A673 (cell line): ENCODE results near the gene RNF151. TPM values are rescaled to one million over a fixed set of nuclear protein-coding genes. Genes with fewer than 3 reads are reported as not detected.
A peak's percentile ranks its signal among the peaks of the same experiment; 100 is the strongest.

ENCODE experiments used
- Bru-seq: library from RNA; stranded (reverse); fragments of 400-500 nt; gene quantifications from one replicate; lab custom pipeline; 2021; lab: Mats Ljungman, UMichigan
- BruChase-seq, 2 experiments: library from RNA; stranded (reverse); fragments of 400-500 nt; gene quantifications; one replicate each; lab custom pipeline; 2021; lab: Mats Ljungman, UMichigan
- BruUV-seq: library from RNA; stranded (reverse); fragments of 400-500 nt; replicated peaks from 2 replicates; lab custom pipeline; 2021; lab: Mats Ljungman, UMichigan
- CTCF ChIA-PET: fragments of 300-600 bp; sonication (Branson Sonifier 250); formaldehyde crosslinking; loops from one replicate; lab custom pipeline; 2022; ENCODE audit warnings: antibody characterized with exemption; lab: Charles Lee
- POLR2A ChIA-PET: fragments of 300-600 bp; sonication (Branson Sonifier 250); formaldehyde crosslinking; loops from one replicate; lab custom pipeline; 2022; ENCODE audit warnings: antibody characterized with exemption; ENCODE audit not compliant: low non-redundant PET; lab: Charles Lee
- DNase-seq: peaks from one replicate; pipeline ENCODE4 v3.0.0-alpha.2; 2015; ENCODE audit warnings: low spot score
- H3K27ac ChIP-seq: fragments of 200-600 bp; sonication (generic); 2 replicates; pipeline ENCODE4 v1.5.1; 2016; ENCODE audit warnings: mixed run types, low read depth, mild to moderate bottlenecking, mixed read lengths, antibody characterized with exemption, low read length; ENCODE audit not compliant: poor library complexity, severe bottlenecking
- H3K27me3 ChIP-seq: fragments of 200-600 bp; sonication (generic); replicated peaks from 2 replicates; pipeline ENCODE4 v1.6.1; 2017; ENCODE audit warnings: mixed run types, low read depth, mild to moderate bottlenecking, mixed read lengths, antibody characterized with exemption, low read length; ENCODE audit not compliant: insufficient read depth, poor library complexity
- H3K36me3 ChIP-seq: fragments of 200-600 bp; sonication (generic); 2 replicates; pipeline ENCODE4 v1.6.1; 2016; ENCODE audit warnings: mixed run types, mild to moderate bottlenecking, mixed read lengths, antibody characterized with exemption, low read length; ENCODE audit not compliant: insufficient read depth, poor library complexity, severe bottlenecking
- H3K4me1 ChIP-seq: fragments of 200-600 bp; sonication (generic); 2 replicates; pipeline ENCODE4 v1.6.1; 2017; ENCODE audit warnings: mixed run types, mild to moderate bottlenecking, mixed read lengths, antibody characterized with exemption, low read length; ENCODE audit not compliant: insufficient read depth, poor library complexity, severe bottlenecking
- H3K4me3 ChIP-seq: fragments of 200-600 bp; sonication (generic); 2 replicates; pipeline ENCODE4 v1.5.1; 2016; ENCODE audit warnings: low read depth, mixed run types, mild to moderate bottlenecking, mixed read lengths, low read length; ENCODE audit not compliant: poor library complexity, severe bottlenecking
- H3K9me3 ChIP-seq: fragments of 200-600 bp; sonication (generic); 2 replicates; pipeline ENCODE4 v1.6.1; 2016; ENCODE audit warnings: mixed run types, low read depth, mild to moderate bottlenecking, mixed read lengths, antibody characterized with exemption, low read length; ENCODE audit not compliant: poor library complexity, severe bottlenecking
- EZH2 ChIP-seq: fragments of 200-600 bp; sonication (generic); IDR thresholded peaks from 2 replicates; pipeline ENCODE4 v1.6.1; 2017; ENCODE audit warnings: borderline replicate concordance, low read depth, mild to moderate bottlenecking, mixed read lengths, antibody characterized with exemption, low read length; ENCODE audit not compliant: poor library complexity, severe bottlenecking
- intact Hi-C: fragments of 100-400 bp; cut with micrococcal nuclease; formaldehyde crosslinking; loops from one replicate; pipeline ENCODE4 v1.10.0; 2022; ENCODE audit not compliant: unreplicated experiment
- long read RNA-seq: library from polyadenylated mRNA; stranded (forward); transcript quantifications from one replicate; pipeline ENCODE4 v2.0.0, GENCODE V29; 2022
- total RNA-seq: library from RNA; stranded (reverse); gene quantifications from 2 replicates; pipeline ENCODE4 v1.2.3, GENCODE V29; 2021
- TF ChIP-seq, protein P1 (sequence below): fragments of 300-800, 200-600 bp; sonication (generic); conservative IDR thresholded peaks from 2 replicates; pipeline ENCODE4 v1.5.1; 2017; ENCODE audit warnings: low read depth, mild to moderate bottlenecking, antibody characterized with exemption, low read length, moderate library complexity, mixed read lengths

Gene RNF151, protein sequence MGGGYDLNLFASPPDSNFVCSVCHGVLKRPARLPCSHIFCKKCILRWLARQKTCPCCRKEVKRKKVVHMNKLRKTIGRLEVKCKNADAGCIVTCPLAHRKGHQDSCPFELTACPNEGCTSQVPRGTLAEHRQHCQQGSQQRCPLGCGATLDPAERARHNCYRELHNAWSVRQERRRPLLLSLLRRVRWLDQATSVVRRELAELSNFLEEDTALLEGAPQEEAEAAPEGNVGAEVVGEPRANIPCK
- not detected in 2 replicates for total RNA-seq
- Bru-seq, nascent RNA = percentile 37 among the genes with signal in this experiment
- not detected for BruChase-seq, experiment 1, labeled RNA remaining after a 2-hour chase
- percentile 21 among the genes with signal in this experiment for BruChase-seq, experiment 2, labeled RNA remaining after a 6-hour chase
- long read RNA-seq, partial matches to known transcripts = 0 of 1 reads
- long read RNA-seq, other reads (novel, unspliced or antisense) = 1 of 1 reads

DNA sequence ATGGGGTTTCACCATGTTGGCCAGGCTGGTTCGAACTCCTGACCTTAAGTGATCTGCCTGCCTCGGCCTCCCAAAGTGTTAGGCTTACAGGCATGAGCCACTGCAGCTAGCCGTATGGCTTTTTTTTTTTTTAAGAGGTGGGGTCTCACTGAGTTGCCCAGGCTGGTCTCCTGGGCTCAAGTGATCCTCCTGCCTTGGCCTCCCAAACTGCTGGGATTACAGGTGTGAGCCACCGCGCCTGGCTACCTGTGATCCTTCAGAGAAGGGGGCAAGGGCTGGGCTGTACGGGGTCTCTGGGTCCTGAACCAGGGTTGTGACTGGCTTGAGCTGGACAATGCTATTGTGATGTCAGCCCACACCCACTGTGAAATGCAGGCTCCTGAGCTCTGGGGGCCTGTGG lies at the start of gene RNF151:
TSS of gene RNF151 (plus strand) at position 397 of the 400 bp plus-strand sequence. CDS start 26 bp downstream, outside the sequence.
- intact Hi-C loops = no loop called here
- Histone ChIP-seq H3K9me3 (no peaks in the 10 kb centered on the region), H3K27ac (peak within 1 kb of the TSS; percentile 95), H3K4me3 (peak within 1 kb of the TSS; percentile 88), H3K4me1 (peaks cover 13% of the 10 kb centered on the region), H3K36me3 (peaks cover 27% of the 10 kb centered on the region), H3K27me3 (no peaks in the 10 kb centered on the region)
- CTCF ChIA-PET = interaction anchor here (0.5 kb wide), 1 partner anchor 174 kb away, joined by 3 read pairs; no protein-coding TSS in a partner anchor
- TF ChIP-seq EZH2 = no peak
- TF ChIP-seq, protein P1, sequence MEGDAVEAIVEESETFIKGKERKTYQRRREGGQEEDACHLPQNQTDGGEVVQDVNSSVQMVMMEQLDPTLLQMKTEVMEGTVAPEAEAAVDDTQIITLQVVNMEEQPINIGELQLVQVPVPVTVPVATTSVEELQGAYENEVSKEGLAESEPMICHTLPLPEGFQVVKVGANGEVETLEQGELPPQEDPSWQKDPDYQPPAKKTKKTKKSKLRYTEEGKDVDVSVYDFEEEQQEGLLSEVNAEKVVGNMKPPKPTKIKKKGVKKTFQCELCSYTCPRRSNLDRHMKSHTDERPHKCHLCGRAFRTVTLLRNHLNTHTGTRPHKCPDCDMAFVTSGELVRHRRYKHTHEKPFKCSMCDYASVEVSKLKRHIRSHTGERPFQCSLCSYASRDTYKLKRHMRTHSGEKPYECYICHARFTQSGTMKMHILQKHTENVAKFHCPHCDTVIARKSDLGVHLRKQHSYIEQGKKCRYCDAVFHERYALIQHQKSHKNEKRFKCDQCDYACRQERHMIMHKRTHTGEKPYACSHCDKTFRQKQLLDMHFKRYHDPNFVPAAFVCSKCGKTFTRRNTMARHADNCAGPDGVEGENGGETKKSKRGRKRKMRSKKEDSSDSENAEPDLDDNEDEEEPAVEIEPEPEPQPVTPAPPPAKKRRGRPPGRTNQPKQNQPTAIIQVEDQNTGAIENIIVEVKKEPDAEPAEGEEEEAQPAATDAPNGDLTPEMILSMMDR = no peak
- BruUV-seq = no TSS peak
- no peak for DNase-seq
- POLR2A ChIA-PET = interaction anchor here (0.6 kb wide), 1 partner anchor 1243 kb away, joined by 3 read pairs; no protein-coding TSS in a partner anchor

DNA sequence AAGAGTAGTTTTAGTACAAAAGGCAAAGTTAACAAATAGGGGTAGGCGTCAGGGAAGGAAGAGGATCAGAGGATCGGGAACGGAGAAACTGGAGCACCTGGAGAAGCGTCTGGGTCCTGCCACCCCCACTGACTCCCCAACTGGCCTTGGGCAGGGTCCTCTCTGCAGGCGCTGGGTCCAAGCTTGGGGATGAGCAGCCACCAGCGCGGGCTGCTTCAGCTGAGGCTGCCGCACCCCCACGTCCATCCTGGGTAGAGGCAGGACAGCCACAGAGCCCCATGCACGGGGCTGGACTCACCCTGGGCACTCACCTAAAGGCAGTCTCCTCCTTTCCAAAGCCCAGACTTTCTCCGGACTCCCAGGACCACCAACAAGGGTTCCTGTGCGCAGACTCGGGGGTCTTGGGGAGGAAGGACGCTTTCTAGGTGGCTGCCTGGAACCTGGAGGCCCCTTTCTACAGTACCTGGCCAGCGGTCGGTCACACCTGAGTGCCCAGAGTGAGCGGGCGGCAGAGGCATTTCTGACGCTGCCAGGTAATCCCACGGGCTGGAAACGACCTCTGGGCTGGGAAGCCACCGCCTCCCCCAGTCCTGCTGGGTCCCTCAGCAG lies 49.5 kb upstream of the RNF151 start:
- ChIA-PET CTCF (no interaction called here), POLR2A (no interaction called here)
- TF ChIP-seq, protein P1 = no peak
- TF ChIP-seq EZH2 = no peak
- Histone ChIP-seq H3K36me3 (no peaks in the 10 kb centered on the region), H3K4me3 (no peak overlapping the region), H3K4me1 (no peaks in the 10 kb centered on the region), H3K27me3 (peaks cover 60% of the 10 kb centered on the region), H3K27ac (no peak overlapping the region), H3K9me3 (no peaks in the 10 kb centered on the region)
- no TSS peak for BruUV-seq
- no peak for DNase-seq
- intact Hi-C loops = no loop called here

DNA sequence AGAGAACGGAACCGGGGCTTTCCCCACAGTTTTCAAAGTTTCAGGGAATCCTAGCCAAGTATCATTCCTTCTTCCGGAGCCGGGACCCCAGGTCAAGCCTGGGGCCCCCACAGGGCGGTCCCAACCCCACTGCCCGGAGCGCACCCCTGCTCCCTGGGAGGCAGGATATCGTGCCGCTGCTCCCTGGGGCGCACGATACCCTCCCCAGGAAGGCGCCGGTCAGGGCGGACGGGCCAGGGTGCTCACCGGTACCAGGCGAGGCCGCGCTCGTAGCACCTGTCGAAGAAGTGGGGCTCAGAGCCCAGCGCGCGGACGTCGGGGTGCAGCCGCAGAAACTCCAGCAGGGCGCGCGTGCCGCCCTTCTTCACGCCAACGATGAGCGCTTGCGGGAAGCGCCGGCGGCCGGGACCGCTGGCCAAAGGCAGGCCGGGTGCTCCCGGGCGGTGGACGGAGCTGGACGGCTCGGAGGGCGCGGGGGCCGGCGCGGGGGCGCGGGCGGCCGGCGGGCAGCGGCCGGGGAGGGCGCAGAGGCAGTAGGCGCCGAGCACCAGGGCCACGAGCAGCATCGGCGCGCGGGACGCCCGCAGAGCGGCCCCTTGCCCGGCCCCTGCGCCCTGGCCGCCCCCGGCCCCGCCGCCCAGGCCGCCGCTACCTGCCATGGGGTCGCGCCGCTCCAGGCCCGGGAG lies 48.8 kb upstream of the RNF151 start:
- no peaks in the 10 kb centered on the region for H3K36me3 ChIP-seq

More for the DNA sequence above, 48.8 kb upstream of the RNF151 start:
- ChIA-PET CTCF (no interaction called here), POLR2A (no interaction called here)
- BruUV-seq = no TSS peak
- Histone ChIP-seq H3K27ac (no peak overlapping the region), H3K27me3 (peaks cover 60% of the 10 kb centered on the region), H3K4me1 (no peaks in the 10 kb centered on the region), H3K4me3 (no peak overlapping the region), H3K9me3 (no peaks in the 10 kb centered on the region)
- TF ChIP-seq, protein P1 = no peak
- TF ChIP-seq EZH2 = peak; percentile 98
- intact Hi-C loops = no loop called here
- DNase-seq = no peak
